Urinary bladder (tissue), 4 donors: ENCODE data around the gene C2orf92. TPM values are rescaled to one million over a fixed set of nuclear protein-coding genes. Genes with fewer than 3 reads are reported as not detected.
"Not testable (repeated sequence)": the region's sequence is repeated elsewhere in the genome, so short reads cannot be mapped to it uniquely, and the experiment has no call there.

Source experiments
- DNase-seq: peaks from one replicate; pipeline ENCODE4 v3.0.0-alpha.2; 2015; ENCODE audit errors: extremely low spot score
- H3K27ac ChIP-seq: one replicate; pipeline ENCODE4 v1.5.1; 2013; ENCODE audit warnings: low read depth, mild to moderate bottlenecking, moderate library complexity
- H3K36me3 ChIP-seq: one replicate; pipeline ENCODE4 v1.6.1; 2013; ENCODE audit warnings: mild to moderate bottlenecking, moderate library complexity; ENCODE audit not compliant: insufficient read depth
- H3K4me1 ChIP-seq: one replicate; pipeline ENCODE4 v1.6.1; 2013; ENCODE audit warnings: mild to moderate bottlenecking, moderate library complexity; ENCODE audit not compliant: insufficient read depth
- H3K4me3 ChIP-seq: one replicate; pipeline ENCODE4 v1.5.1; 2013; ENCODE audit warnings: low read depth, low read length
- WGBS: extraction: QIAGEN DNeasy Blood & Tissue Kit; methylation state at CpG from one replicate; pipeline ENCODE4 v1.1.7; 2013; 5-methylcytosine and 5-hydroxymethylcytosine counted together
- polyA plus RNA-seq: library from polyadenylated mRNA; stranded (reverse); fragments of 200-250 nt; gene quantifications from one replicate; pipeline ENCODE4 v1.2.3, GENCODE V29; 2013
- total RNA-seq: library from RNA; depleted of rRNA; stranded (reverse); fragments of >200 nt; gene quantifications from one replicate; pipeline ENCODE4 v1.2.3, GENCODE V29; 2014
- donor health status: healthy with polysubstance abuse.
- donor health status: healthy.

C2orf92 gene
- total RNA-seq = 11.2 TPM
- polyA plus RNA-seq = 1.7 TPM

DNA sequence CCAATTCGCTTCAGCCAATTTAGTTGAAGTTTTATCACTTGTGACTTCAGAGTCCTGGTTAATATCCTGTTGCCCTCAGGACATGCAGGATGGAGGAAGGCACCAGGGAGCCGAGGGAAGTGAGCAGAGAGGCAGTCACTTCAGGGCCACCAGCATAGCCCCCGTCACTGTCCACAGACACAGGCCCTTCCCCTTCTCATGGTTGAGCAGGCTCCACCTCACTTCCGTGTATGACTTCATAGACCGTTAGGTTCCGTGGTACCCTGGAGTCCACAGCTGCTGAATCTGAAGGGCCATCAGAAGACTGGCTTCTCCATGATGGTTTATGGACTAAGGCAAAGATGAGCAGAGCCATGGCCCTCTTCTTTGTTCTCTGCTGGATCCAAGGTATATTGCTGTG is at the start of gene C2orf92:
TSS of gene C2orf92 (plus strand) at position 266 of the 400 bp plus-strand sequence. CDS start at position 342, 76 bp downstream.
- 85% methylated on average over 6 of the region's 6 CpGs for WGBS
- DNase-seq = no peak
- H3K36me3 ChIP-seq = no peaks in the 10 kb centered on the region
- H3K27ac ChIP-seq = no peak within 1 kb of the TSS
- H3K4me1 ChIP-seq = no peaks in the 10 kb centered on the region
- no peak within 1 kb of the TSS for H3K4me3 ChIP-seq

DNA sequence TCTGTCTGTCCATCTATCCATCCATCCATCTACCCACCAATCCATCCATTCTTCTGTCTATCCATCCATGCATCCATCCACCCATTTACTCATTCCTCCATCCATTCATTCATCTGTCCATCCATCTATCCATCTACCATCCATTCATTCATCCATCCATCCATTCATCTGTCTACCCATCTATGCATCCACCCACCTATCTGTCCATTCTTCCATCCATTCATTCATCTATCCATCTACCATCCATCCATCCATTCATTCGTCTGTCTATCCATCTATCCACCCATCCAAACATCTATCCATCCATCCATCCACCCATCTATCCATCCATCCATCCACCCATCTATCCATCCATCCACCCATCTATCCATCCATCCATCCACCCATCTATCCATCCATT is 49.0 kb upstream of the C2orf92 start:
- 81% methylated on average over 1 of the region's 1 CpG for WGBS
- not testable (repeated sequence) for H3K4me1 ChIP-seq

DNA sequence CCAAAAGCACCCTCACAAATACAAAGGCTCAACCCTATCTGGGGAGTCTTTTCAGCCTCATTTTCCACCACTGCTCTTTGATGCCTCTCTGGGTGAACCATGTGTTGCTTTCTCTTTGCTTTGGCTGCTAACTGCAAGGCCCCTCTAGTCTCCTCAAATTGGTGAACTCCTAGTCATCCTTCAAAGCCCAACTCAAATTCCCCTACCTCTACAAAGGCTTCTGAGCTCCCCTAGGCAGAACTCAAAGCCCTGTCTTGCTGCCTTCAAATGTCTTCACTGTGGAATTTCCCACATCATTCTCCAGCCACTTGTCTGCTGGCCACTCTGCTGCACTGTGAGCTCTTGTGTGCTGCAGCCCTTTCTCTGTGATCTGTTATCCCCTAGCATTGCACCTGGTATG is 46.5 kb upstream of the C2orf92 start:
- not testable (repeated sequence) for H3K4me3 ChIP-seq, H3K27ac ChIP-seq, H3K4me1 ChIP-seq, H3K36me3 ChIP-seq, DNase-seq

More for the DNA sequence above, 49.0 kb upstream of the C2orf92 start:
- H3K27ac ChIP-seq, DNase-seq, H3K4me3 ChIP-seq, H3K36me3 ChIP-seq: not testable (repeated sequence)

DNA sequence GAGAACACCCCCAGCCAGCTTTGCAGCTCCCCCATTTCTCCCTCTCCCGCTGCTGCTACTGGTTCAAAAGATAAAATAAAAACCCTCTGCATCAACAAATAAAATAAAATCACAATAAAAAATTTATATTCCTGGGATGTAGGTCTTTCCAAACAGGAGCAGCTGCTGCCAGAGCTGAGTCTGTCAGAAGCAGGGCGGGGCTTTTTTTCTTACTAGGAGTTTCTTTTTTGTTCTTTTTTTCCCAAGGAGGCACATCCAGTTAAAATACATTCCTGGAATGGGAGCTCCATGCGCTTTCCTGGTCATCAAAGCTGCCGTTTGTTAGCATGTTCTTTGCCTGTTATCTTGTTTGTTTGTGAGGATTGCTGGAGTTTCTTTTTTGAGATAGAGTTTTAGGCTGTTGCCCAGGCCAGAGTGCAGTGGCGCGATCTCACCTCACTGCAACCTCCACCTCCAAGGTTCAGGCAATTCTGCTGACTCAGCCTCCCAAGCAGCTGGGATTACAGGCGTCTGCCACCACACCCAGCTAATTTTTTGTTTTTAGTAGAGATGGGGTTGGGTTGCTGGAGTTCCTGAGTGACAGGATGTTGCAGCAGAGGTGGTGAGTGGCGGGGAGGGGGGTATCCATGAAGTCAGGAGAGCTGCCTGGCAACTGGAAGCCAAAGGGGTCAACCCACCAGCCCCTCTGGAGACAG is 44.0 kb upstream of the C2orf92 start:
- H3K36me3 ChIP-seq, H3K4me1 ChIP-seq, H3K4me3 ChIP-seq, DNase-seq, H3K27ac ChIP-seq: not testable (repeated sequence)
- WGBS = 48% methylated on average over 5 of the region's 8 CpGs

DNA sequence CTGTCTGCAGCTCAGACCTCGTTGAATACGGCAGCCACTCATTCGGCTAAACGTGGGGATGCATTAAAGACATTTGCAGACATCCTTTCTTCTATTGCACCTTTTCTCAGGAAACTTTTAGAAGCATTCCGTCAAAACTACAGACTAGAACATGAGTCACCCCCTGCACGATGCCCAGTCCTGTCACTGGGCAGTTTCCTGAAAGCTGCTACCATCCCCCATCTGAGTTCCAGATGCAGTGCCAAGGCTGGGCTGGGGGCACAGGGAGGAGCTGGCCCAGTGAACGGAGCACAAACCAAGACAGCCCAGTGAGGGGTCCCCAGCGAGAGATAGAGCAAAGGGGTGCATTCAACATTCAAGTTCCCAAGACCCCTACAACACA is 43.5 kb upstream of the C2orf92 start:
- H3K27ac ChIP-seq, H3K36me3 ChIP-seq, H3K4me1 ChIP-seq, DNase-seq, H3K4me3 ChIP-seq: not testable (repeated sequence)
- 66% methylated on average over 8 of the region's 8 CpGs for WGBS

DNA sequence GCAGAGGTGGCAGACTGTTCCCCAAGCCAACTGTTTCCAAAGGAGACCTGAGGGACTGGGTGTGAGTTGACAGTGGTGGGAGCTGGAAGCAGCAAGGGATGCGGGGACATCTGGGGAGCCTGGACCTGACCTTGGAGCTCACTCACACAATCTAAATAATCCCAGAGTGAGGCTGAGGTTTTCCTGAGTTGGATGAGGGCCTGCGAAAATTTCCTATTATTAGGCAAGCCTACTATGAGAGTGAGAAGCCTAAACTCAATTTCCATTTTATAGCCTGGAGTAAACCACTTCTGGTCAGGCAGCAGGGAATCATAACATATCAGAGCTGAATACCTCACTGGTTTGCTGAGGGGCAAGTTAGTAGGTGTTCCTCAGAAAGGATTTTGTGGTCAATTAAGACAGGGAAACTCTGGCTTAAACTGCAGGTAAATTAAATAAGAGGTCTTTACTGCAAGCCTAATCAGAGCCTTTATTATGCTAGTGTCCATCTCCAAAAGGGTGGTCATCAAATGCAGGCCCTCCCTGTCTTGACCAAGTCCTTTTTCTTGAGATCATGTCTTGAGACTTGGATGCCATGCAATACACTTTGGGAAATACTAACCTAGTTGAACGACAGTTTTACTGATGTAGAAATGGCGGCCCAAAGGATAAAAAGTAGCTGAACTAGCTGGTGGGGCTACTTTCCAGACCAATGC is 25.3 kb upstream of the C2orf92 start:
- no peak for DNase-seq
- Histone ChIP-seq H3K4me3 (no peak overlapping the region), H3K4me1 (no peaks in the 10 kb centered on the region), H3K36me3 (no peaks in the 10 kb centered on the region), H3K27ac (no peak overlapping the region)
- WGBS = 94% methylated on average over 4 of the region's 4 CpGs

DNA sequence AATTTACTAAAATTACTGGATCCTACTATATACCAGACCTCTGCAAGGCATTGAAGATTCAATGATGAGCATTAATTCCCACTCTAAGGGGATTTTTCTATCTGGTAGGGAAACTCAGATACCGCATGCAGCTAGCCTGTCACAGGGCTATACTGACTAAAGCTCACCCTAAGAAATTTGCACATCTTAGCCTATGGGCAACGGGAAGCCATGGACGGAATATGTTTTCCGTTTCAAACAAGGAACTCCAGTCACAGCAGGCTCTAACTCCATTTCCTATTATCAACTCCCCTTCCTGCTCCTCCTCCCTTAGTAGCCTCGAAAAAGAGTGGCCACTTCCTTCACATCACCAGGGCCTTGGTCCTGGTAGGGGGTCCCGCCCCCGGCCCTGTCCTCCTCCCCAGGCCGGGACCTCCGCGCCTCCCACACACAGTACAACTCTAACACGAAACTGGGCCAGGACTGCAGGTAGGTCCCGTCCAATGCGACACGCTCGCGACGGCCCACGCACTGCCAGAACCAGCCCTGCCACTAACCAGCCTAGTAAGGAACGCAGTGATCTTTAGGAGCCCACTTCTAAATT is 24.3 kb upstream of the C2orf92 start:
- peak overlapping the region; percentile 92 for H3K4me3 ChIP-seq
- DNase-seq = no peak
- H3K36me3 ChIP-seq = no peaks in the 10 kb centered on the region
- H3K27ac ChIP-seq = peak overlapping the region; percentile 92
- 6% methylated on average over 19 of the region's 19 CpGs for WGBS
- H3K4me1 ChIP-seq = no peaks in the 10 kb centered on the region

DNA sequence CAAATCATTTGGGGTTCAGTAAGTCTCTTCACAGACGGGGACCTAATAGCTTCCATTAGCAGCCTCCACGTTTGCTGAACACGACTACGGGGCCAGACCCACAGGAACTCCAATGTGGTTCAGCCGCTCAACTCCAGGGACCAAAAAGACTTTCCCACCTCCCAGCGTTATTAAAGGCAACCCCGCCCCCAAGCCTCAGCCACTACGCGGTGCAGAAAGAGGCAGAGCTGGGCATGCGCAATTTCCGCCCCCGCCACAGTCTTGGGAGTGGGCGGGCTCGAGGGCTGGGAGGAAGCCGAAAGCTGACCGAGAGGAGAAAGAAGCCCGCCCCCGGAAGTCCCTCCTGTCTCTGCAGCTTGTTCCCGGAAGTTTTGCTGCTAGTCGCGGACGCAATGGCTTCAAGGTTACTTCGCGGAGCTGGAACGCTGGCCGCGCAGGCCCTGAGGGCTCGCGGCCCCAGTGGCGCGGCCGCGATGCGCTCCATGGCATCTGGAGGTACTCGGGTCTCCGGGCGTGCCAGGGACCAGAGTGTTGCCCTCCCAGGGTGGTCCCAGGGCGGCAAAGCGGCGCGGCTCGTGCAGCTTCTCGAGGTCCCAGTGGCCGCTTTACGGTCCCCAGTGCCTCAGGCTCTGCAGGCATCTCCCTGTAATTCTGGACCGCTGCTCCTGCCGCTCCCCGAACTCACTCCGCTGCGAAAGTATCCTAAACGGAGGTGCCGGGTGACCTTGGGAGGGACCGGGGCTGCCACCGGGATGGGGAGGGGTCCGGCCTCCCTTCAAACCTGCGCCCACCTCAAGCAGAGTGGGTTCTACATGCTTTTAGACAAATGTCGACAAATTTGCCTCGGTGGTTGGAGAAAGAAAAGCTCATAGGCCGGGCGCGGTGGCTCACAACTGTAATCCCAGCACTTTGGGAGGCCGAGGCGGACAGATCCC is 23.6 kb upstream of the C2orf92 start, which contains the start of gene COX5B:
TSS of gene COX5B (plus strand) at position 368 of the 935 bp plus-strand sequence. CDS start at position 393, 25 bp downstream.
- Histone ChIP-seq H3K4me1 (no peaks in the 10 kb centered on the region), H3K36me3 (no peaks in the 10 kb centered on the region), H3K4me3 (peak within 1 kb of the TSS; percentile 92), H3K27ac (peak within 1 kb of the TSS; percentile 92)
- DNase-seq = peak; percentile 95
- under 1% methylated on average over 63 of the region's 63 CpGs for WGBS

DNA sequence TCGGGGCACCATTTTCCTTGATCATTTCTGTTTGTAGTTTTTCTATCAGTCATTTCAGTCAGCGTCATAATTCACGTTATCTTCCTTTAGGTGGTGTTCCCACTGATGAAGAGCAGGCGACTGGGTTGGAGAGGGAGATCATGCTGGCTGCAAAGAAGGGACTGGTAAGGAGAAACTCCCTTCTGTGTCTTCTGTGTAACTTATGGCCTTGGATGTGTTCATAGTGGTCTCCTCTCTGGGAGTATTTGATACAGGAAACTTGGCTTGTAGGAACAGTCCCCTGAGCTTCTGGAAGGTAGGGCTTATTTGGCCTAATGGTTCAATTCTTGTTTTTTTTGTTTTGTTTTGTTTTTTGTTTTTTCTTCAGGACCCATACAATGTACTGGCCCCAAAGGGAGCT is 22.5 kb upstream of the C2orf92 start:
- Histone ChIP-seq H3K36me3 (no peaks in the 10 kb centered on the region), H3K27ac (no peak overlapping the region), H3K4me3 (peak overlapping the region; percentile 92), H3K4me1 (no peaks in the 10 kb centered on the region)
- no peak for DNase-seq
- 94% methylated on average over 4 of the region's 4 CpGs for WGBS

DNA sequence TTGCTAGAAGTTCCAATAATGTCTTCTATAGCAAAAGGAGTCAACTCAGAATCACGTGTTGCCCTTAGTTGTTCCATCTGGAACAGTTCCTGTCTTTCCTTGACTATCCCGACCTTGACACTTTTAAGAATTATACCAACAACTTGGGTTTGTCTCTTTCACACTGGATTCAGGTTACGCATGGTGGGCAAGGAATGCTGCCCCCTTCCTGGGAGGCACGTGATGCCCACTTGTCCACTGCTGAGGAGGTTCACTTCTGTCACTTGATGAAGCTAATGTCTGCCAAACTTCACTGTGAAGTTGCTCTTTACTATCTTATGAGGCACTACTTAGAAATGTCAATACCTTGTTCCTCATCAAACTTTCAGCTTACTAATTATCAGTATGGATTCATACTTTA is 18.4 kb upstream of the C2orf92 start:
- H3K27ac ChIP-seq = no peak overlapping the region
- 82% methylated on average over 4 of the region's 4 CpGs for WGBS
- H3K4me3 ChIP-seq = no peak overlapping the region
- H3K36me3 ChIP-seq = no peaks in the 10 kb centered on the region
- H3K4me1 ChIP-seq = no peaks in the 10 kb centered on the region
- no peak for DNase-seq

DNA sequence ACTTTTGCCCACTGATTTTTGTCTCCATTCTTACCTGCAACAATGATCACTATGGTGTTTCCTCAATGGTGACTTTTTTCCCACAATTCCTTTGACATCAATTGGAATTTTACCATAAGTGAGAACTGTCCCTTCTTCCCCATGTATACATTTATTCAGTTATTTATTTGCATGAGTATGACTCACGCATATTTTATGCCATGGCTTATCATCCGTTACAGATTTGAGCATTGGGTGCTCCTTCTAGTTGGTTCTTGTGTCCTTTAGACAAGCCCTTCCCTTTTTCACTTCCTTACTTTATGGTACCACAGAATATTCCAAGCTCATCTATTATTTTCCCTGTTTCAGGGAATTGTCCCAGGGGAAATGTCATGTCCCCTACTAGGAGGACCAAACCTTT is 16.0 kb upstream of the C2orf92 start:
- Histone ChIP-seq H3K4me3 (no peak overlapping the region), H3K27ac (no peak overlapping the region), H3K4me1 (no peaks in the 10 kb centered on the region), H3K36me3 (peaks cover under 1% of the 10 kb centered on the region)
- DNase-seq = no peak
- 97% methylated on average over 2 of the region's 2 CpGs for WGBS

DNA sequence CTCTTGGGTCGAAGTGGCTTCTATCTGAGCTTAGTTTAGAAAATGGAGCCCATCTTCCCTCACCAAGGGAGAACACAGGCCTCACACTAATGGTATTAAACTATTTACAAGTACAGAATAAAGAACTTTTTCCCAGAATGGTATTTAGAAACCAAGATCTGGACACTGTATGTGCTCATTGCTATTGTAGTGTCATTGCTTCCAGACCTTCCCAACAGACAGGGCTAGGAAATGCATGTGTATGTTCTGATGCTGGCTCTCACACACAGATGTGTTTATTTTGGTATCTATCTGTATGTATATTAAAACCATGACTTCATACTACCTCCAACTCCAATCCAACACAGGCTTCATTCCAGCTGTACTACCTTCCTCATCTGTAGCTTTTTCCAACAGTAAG is 15.6 kb upstream of the C2orf92 start:
- H3K4me1 ChIP-seq = no peaks in the 10 kb centered on the region
- no peak overlapping the region for H3K27ac ChIP-seq
- no peak for DNase-seq
- WGBS = 97% methylated on average over 1 of the region's 1 CpG
- peaks cover 3% of the 10 kb centered on the region for H3K36me3 ChIP-seq
- no peak overlapping the region for H3K4me3 ChIP-seq

DNA sequence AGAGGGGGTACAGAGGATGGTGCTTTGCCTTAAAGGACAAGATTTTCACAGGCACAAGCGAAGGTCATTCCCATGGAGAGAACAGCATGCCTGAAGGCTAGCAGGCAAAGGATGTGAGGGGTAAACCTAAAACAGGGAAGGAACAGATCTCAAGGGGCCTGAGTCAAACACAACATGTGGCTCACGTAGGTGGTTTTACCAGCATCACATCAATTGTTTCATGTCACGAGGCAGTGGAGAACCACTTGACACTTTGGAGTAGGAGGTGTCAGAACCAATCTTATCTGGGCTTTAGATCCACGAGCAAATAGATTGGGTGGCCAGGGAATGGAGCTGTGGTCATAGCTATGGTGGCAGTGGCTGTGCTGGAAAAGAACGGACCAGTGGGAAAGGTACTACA is 15.2 kb upstream of the C2orf92 start:
- no peak overlapping the region for H3K4me3 ChIP-seq
- 95% methylated on average over 5 of the region's 5 CpGs for WGBS
- DNase-seq = no peak
- peaks cover 3% of the 10 kb centered on the region for H3K36me3 ChIP-seq
- no peaks in the 10 kb centered on the region for H3K4me1 ChIP-seq
- no peak overlapping the region for H3K27ac ChIP-seq
